ENCODE data around the gene DOC2B. TPM values are rescaled to one million over a fixed set of nuclear protein-coding genes. Genes with fewer than 3 reads are reported as not detected.
"Not testable (repeated sequence)": the region's sequence is repeated elsewhere in the genome, so short reads cannot be mapped to it uniquely, and the experiment has no call there.

Gene DOC2B
- total and polyA plus RNA-seq, 9 of the 15 experiments (the other 6 are each of a cell fraction or from before 2014, with no cell fraction given) = 0.02 TPM; not detected in 8

- POLR2A ChIA-PET; CTCF ChIA-PET (ENCODE audit: low intra/inter-chr PET ratio); H4K20me1 ChIP-seq (replicated peaks; ENCODE audit: control insufficient read depth, insufficient read depth, low read length); in situ Hi-C loops (cut with MboI); ATAC-seq; H3K4me3 ChIP-seq; H3K79me2 ChIP-seq (ENCODE audit: control insufficient read depth, insufficient read depth, low read length); H3K9ac ChIP-seq (ENCODE audit: insufficient read depth in 1 of 2, low read depth in 2 of 2, low read length in 2 of 2); H3K4me2 ChIP-seq (ENCODE audit: insufficient read depth, low read length); H3K4me1 ChIP-seq (replicated peaks in 1 of 2; ENCODE audit: control insufficient read depth in 2 of 2, insufficient read depth in 2 of 2, low read length in 2 of 2); FAIRE-seq; intact Hi-C loops (cut with micrococcal nuclease); H2AFZ ChIP-seq (ENCODE audit: low read depth, low read length); H3K36me3 ChIP-seq (ENCODE audit: control insufficient read depth, insufficient read depth, low read length); H3K9me1 ChIP-seq (ENCODE audit: control insufficient read depth, insufficient read depth, low read length); H3K27ac ChIP-seq (ENCODE audit: extremely low read depth, low read depth, low read length); BruUV-seq (replicated peaks); H3K9me3 ChIP-seq (replicated peaks; ENCODE audit: control insufficient read depth, insufficient read depth, low read depth, low read length); TF ChIP-seq NR4A1 (CRISPR knock-in tag; IDR thresholded peaks at IDR 0.05): not testable (repeated sequence)
- peaks cover 6 to 40% of the 10 kb centered on the region in 2 experiments; a peak in 3 of 5 replicates for H3K27me3 ChIP-seq (ENCODE audit: control insufficient read depth in 2 of 2, insufficient read depth in 2 of 2, low read length in 2 of 2)
- DNase-seq (ENCODE audit: extremely low read depth in 1 of 4, low spot score in 3 of 4) = peak in 3 of 4 experiments; percentile 7 to 20 (median 10)
- 5% methylated on average over 13 of the region's 27 CpGs for WGBS (ENCODE audit: insufficient coverage, low coverage, missing lambda C conversion rate)
- TF ChIP-seq FOS (IDR thresholded peaks at IDR 0.05; ENCODE audit: extremely low read depth, insufficient read length) (peak; percentile 65), ZNF639 (CRISPR knock-in tag; conservative IDR thresholded peaks at IDR 0.05 in 1 of 2, IDR thresholded peaks at IDR 0.05 in 1 of 2) (peak in 1 of 2 experiments; percentile 63; a peak in 1 of 4 replicates), ASH1L (IDR thresholded peaks at IDR 0.05; ENCODE audit: borderline replicate concordance, low read depth, partially characterized antibody) (peak; percentile 78), ZNF584 (CRISPR knock-in tag; IDR thresholded peaks at IDR 0.05; ENCODE audit: low read depth) (peak; percentile 74; the same call in 1 of the 2 replicates), ZKSCAN8 (CRISPR knock-in tag; IDR thresholded peaks at IDR 0.05) (peak; percentile 85), POLR2H (tag; IDR thresholded peaks at IDR 0.05; ENCODE audit: low read depth) (0 out of 2 replicates have a peak, but pooled peaks have one; percentile 27), ZBTB11 (CRISPR knock-in tag; IDR thresholded peaks at IDR 0.05) (0 out of 6 replicates have a peak, but pooled peaks of 1 of the 3 experiments have one; percentile 42), ZNF197 (CRISPR knock-in tag; IDR thresholded peaks at IDR 0.05; ENCODE audit: low read depth) (peak; percentile 49; the same call in 1 of the 2 replicates), NR4A1 (tag; IDR thresholded peaks at IDR 0.05) (peak; percentile 50; the same call in 1 of the 2 replicates), ZNF766 (CRISPR knock-in tag; conservative IDR thresholded peaks at IDR 0.05) (peak; percentile 87)
- TF ChIP-seq, protein P1, sequence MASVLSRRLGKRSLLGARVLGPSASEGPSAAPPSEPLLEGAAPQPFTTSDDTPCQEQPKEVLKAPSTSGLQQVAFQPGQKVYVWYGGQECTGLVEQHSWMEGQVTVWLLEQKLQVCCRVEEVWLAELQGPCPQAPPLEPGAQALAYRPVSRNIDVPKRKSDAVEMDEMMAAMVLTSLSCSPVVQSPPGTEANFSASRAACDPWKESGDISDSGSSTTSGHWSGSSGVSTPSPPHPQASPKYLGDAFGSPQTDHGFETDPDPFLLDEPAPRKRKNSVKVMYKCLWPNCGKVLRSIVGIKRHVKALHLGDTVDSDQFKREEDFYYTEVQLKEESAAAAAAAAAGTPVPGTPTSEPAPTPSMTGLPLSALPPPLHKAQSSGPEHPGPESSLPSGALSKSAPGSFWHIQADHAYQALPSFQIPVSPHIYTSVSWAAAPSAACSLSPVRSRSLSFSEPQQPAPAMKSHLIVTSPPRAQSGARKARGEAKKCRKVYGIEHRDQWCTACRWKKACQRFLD (CRISPR knock-in tag; IDR thresholded peaks at IDR 0.05) = peak; percentile 91
- TF ChIP-seq, protein P2, sequence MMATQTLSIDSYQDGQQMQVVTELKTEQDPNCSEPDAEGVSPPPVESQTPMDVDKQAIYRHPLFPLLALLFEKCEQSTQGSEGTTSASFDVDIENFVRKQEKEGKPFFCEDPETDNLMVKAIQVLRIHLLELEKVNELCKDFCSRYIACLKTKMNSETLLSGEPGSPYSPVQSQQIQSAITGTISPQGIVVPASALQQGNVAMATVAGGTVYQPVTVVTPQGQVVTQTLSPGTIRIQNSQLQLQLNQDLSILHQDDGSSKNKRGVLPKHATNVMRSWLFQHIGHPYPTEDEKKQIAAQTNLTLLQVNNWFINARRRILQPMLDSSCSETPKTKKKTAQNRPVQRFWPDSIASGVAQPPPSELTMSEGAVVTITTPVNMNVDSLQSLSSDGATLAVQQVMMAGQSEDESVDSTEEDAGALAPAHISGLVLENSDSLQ (IDR thresholded peaks at IDR 0.05) = 0 out of 2 replicates have a peak, but pooled peaks have one; percentile 6
These were observed 25.0 kb upstream of the DOC2B start for GRCh38 chr17:206484-206883.
